Astrocyte (in vitro differentiated cells and primary cell): ENCODE measurements around the gene ZC3H12C. TPM values are rescaled to one million over a fixed set of nuclear protein-coding genes. Genes with fewer than 3 reads are reported as not detected.

Experiments
- DNase-seq: peaks from one replicate; pipeline ENCODE4 v3.0.0-alpha.2; 2010; ENCODE audit warnings: low read depth
- FAIRE-seq: peaks from 2 replicates; lab custom pipeline; 2011; peaks lifted over from hg19 to GRCh38; lab: Jason Lieb, UNC
- H2AFZ ChIP-seq: 2 replicates; pipeline ENCODE4 v1.6.0; 2012; ENCODE audit warnings: low read depth, low read length, inconsistent platforms
- H3K27ac ChIP-seq: 2 replicates; pipeline ENCODE4 v1.5.1; 2011; ENCODE audit warnings: low read depth, low read length, inconsistent platforms
- H3K27me3 ChIP-seq: 2 replicates; pipeline ENCODE4 v1.6.0; 2011; ENCODE audit warnings: low read length, inconsistent platforms; ENCODE audit not compliant: insufficient read depth
- H3K36me3 ChIP-seq: 2 replicates; pipeline ENCODE4 v1.5.1; 2011; ENCODE audit warnings: low read length, inconsistent platforms; ENCODE audit not compliant: insufficient read depth
- H3K4me1 ChIP-seq: 2 replicates; pipeline ENCODE4 v1.5.1; 2011; ENCODE audit warnings: low read length, inconsistent platforms; ENCODE audit not compliant: insufficient read depth
- H3K4me2 ChIP-seq: 2 replicates; pipeline ENCODE4 v1.6.0; 2012; ENCODE audit warnings: low read length, inconsistent platforms
- H3K4me3 ChIP-seq: 2 replicates; pipeline ENCODE4 v1.5.1; 2011; ENCODE audit warnings: low read depth, mild to moderate bottlenecking, low read length, inconsistent platforms; ENCODE audit not compliant: insufficient read depth
- H3K79me2 ChIP-seq: 2 replicates; pipeline ENCODE4 v1.6.0; 2012; ENCODE audit warnings: mild to moderate bottlenecking, low read length, inconsistent platforms; ENCODE audit not compliant: insufficient read depth
- H3K9ac ChIP-seq: 2 replicates; pipeline ENCODE4 v1.6.0; 2012; ENCODE audit warnings: mild to moderate bottlenecking, low read length, inconsistent platforms
- H3K9me3 ChIP-seq: 2 replicates; pipeline ENCODE4 v1.5.1; 2012; ENCODE audit warnings: low read depth, mild to moderate bottlenecking, low read length, inconsistent platforms; ENCODE audit not compliant: insufficient read depth
- H4K20me1 ChIP-seq: 2 replicates; pipeline ENCODE4 v1.6.0; 2012; ENCODE audit warnings: low read length, inconsistent platforms; ENCODE audit not compliant: insufficient read depth
- H3K27ac Mint-ChIP-seq: one replicate; pipeline ENCODE4 v1.8.0; 2021; ENCODE audit warnings: mild to moderate bottlenecking, mixed read lengths; ENCODE audit not compliant: unreplicated experiment
- H3K27me3 Mint-ChIP-seq: one replicate; pipeline ENCODE4 v1.8.0; 2021; ENCODE audit warnings: low read depth, mixed read lengths; ENCODE audit not compliant: unreplicated experiment
- H3K36me3 Mint-ChIP-seq: one replicate; pipeline ENCODE4 v1.8.0; 2021; ENCODE audit warnings: low read depth, mixed read lengths; ENCODE audit not compliant: unreplicated experiment
- H3K4me1 Mint-ChIP-seq: one replicate; pipeline ENCODE4 v1.8.0; 2021; ENCODE audit warnings: low read depth, mixed read lengths; ENCODE audit not compliant: unreplicated experiment
- H3K4me3 Mint-ChIP-seq: one replicate; pipeline ENCODE4 v1.8.0; 2021; ENCODE audit warnings: mild to moderate bottlenecking, moderate library complexity, mixed read lengths; ENCODE audit not compliant: unreplicated experiment
- H3K9me3 Mint-ChIP-seq: one replicate; pipeline ENCODE4 v1.8.0; 2021; ENCODE audit warnings: mild to moderate bottlenecking, mixed read lengths; ENCODE audit not compliant: unreplicated experiment
- EZH2 ChIP-seq: IDR thresholded peaks from 2 replicates; pipeline ENCODE4 v1.6.1; 2012; ENCODE audit warnings: mild to moderate bottlenecking, low read length, inconsistent platforms; ENCODE audit not compliant: insufficient read depth
- total RNA-seq: library from RNA; stranded (reverse); gene quantifications from 2 replicates; pipeline ENCODE4 v1.2.1, GENCODE V29; 2021
- TF ChIP-seq, protein P1 (sequence below): IDR thresholded peaks from 2 replicates; pipeline ENCODE4 v1.5.1; 2011; ENCODE audit warnings: low read depth, mild to moderate bottlenecking, inconsistent platforms, low read length, moderate library complexity; ENCODE audit not compliant: insufficient read depth

ZC3H12C gene
- total RNA-seq, 1 donor from 2014 or later: 12.0 TPM

DNA sequence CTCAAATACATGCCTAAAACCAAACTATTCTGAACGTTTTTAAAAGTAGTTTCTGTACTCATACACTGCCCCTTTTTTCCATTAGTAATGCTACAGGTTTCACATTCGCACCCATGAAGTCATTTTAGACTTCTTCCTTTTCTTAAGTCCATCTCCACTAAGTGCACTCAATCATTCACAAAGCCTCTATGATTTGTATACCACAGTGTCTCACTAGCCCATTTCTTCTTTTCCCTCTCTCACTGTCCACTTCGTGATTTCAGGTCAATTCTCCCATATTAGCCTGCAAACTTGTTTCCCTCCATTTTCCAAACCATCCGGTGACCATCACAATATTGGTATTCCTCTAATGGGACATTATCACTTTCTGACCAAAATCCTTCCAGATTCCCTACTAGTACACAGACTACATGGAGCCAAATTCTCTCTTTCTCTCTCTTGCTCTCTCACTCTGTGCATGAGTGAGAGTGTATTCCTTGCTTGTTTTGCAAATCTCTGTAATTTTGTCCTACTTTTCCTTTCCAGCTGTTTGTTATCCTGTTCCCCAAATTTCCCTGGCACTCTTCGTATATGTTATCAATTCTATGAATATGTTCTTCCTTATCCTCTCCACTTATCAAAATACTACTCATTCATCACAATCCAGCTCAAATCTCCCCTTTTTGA lies 3.4 kb upstream of the ZC3H12C start:
- H3K4me3 ChIP-seq: no peak overlapping the region
- FAIRE-seq (no peak), DNase-seq (no peak)
- no peaks in the 10 kb centered on the region for H3K9me3 ChIP-seq
- Mint-ChIP-seq H3K36me3 (no peaks in the 10 kb centered on the region), H3K4me1 (peaks cover 14% of the 10 kb centered on the region), H3K27ac (no peak overlapping the region), H3K4me3 (no peak overlapping the region), H3K27me3 (peaks cover 2% of the 10 kb centered on the region), H3K9me3 (peaks cover 2% of the 10 kb centered on the region)
- H3K9ac ChIP-seq: no peak overlapping the region
- H4K20me1 ChIP-seq: no peaks in the 10 kb centered on the region
- no peak overlapping the region for H2AFZ ChIP-seq
- no peaks in the 10 kb centered on the region for H3K27me3 ChIP-seq
- no peak overlapping the region for H3K27ac ChIP-seq
- no peak for TF ChIP-seq EZH2
- TF ChIP-seq, protein P1, sequence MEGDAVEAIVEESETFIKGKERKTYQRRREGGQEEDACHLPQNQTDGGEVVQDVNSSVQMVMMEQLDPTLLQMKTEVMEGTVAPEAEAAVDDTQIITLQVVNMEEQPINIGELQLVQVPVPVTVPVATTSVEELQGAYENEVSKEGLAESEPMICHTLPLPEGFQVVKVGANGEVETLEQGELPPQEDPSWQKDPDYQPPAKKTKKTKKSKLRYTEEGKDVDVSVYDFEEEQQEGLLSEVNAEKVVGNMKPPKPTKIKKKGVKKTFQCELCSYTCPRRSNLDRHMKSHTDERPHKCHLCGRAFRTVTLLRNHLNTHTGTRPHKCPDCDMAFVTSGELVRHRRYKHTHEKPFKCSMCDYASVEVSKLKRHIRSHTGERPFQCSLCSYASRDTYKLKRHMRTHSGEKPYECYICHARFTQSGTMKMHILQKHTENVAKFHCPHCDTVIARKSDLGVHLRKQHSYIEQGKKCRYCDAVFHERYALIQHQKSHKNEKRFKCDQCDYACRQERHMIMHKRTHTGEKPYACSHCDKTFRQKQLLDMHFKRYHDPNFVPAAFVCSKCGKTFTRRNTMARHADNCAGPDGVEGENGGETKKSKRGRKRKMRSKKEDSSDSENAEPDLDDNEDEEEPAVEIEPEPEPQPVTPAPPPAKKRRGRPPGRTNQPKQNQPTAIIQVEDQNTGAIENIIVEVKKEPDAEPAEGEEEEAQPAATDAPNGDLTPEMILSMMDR: no peak
- H3K4me2 ChIP-seq: no peak overlapping the region
- H3K79me2 ChIP-seq: peaks cover 7% of the 10 kb centered on the region
- no peaks in the 10 kb centered on the region for H3K36me3 ChIP-seq
- no peaks in the 10 kb centered on the region for H3K4me1 ChIP-seq

DNA sequence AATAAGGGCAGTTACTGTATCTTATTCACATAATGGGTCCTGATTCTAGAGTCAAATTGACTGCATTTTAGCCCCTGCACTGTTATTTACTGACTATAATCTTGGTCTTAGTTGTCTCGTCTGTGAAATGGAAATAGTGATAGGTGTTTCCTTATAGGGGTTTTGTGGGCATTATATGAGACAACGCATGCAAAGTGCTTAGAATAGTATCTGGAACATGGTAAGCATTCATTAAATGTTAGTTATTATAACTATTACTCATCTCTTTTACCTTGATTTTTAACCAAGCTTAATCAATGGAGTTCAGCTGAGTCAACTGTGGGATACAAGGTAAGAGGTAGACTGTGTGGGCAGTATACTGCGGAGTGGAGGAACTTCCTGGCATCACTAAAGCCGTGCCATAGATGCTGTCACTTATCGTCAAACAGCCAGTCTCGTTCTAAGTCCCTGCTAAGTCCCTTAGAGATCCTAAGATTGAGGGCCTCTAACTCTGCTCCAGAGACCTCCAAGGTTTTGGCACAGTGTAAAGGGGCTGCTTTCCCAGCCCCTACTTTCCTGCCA lies 2.6 kb upstream of the ZC3H12C start:
- Histone ChIP-seq H3K36me3 (no peaks in the 10 kb centered on the region), H3K4me3 (no peak overlapping the region), H3K27ac (no peak overlapping the region), H3K9me3 (no peaks in the 10 kb centered on the region), H3K27me3 (no peaks in the 10 kb centered on the region), H3K9ac (no peak overlapping the region), H3K79me2 (peaks cover 15% of the 10 kb centered on the region), H4K20me1 (no peaks in the 10 kb centered on the region), H3K4me1 (no peaks in the 10 kb centered on the region), H3K4me2 (no peak overlapping the region), H2AFZ (no peak overlapping the region)
- Mint-ChIP-seq H3K27me3 (peaks cover 2% of the 10 kb centered on the region), H3K4me3 (no peak overlapping the region), H3K9me3 (peaks cover 2% of the 10 kb centered on the region), H3K4me1 (peaks cover 17% of the 10 kb centered on the region), H3K36me3 (no peaks in the 10 kb centered on the region), H3K27ac (no peak overlapping the region)
- DNase-seq: no peak
- TF ChIP-seq, protein P1: no peak
- TF ChIP-seq EZH2: no peak
- no peak for FAIRE-seq

DNA sequence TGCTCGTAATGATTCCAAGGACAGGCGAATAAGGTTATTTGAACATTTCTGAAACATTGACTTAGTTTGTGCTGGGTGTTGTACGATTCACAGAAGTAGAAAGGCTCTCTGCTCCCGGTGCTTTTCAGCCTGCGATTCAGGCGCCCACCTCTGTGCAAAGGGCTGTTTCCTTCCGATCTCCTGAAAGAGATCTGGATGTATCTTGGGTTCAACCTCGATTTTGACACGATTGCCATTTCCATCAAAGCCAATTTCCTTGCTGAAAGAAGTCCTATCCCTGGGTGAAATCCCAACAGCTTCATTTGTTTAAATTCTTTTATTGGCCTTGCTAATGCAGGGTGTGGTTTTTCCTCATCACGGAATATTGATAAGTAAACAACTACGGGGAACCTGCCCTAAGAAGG lies 1.1 kb upstream of the ZC3H12C start:
- Histone ChIP-seq H3K27me3 (no peaks in the 10 kb centered on the region), H3K9ac (peak overlapping the region; percentile 84), H3K79me2 (peaks cover 30% of the 10 kb centered on the region), H3K4me1 (no peaks in the 10 kb centered on the region), H3K4me3 (peak overlapping the region; percentile 70), H2AFZ (peak overlapping the region; percentile 91), H3K9me3 (no peaks in the 10 kb centered on the region), H4K20me1 (peaks cover 7% of the 10 kb centered on the region), H3K4me2 (peak overlapping the region; percentile 90), H3K27ac (peak overlapping the region; percentile 45), H3K36me3 (no peaks in the 10 kb centered on the region)
- no peak for FAIRE-seq
- Mint-ChIP-seq H3K4me1 (peaks cover 21% of the 10 kb centered on the region), H3K4me3 (peak overlapping the region; percentile 91), H3K9me3 (peaks cover 2% of the 10 kb centered on the region), H3K27ac (peak overlapping the region; percentile 93), H3K27me3 (peaks cover 2% of the 10 kb centered on the region), H3K36me3 (no peaks in the 10 kb centered on the region)
- TF ChIP-seq EZH2: no peak
- TF ChIP-seq, protein P1: no peak
- DNase-seq: no peak
